NCI-H748 (cell line): ENCODE results near the gene TRAT1.
"Not testable (repeated sequence)": the region's sequence is repeated elsewhere in the genome, so short reads cannot be mapped to it uniquely, and the experiment has no call there.

Experiments
- DNase-seq: peaks from one replicate; lab custom pipeline; 2025; ENCODE audit not compliant: unreplicated experiment; lab: John Stamatoyannopoulos, UW

Gene TRAT1, protein sequence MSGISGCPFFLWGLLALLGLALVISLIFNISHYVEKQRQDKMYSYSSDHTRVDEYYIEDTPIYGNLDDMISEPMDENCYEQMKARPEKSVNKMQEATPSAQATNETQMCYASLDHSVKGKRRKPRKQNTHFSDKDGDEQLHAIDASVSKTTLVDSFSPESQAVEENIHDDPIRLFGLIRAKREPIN

DNA sequence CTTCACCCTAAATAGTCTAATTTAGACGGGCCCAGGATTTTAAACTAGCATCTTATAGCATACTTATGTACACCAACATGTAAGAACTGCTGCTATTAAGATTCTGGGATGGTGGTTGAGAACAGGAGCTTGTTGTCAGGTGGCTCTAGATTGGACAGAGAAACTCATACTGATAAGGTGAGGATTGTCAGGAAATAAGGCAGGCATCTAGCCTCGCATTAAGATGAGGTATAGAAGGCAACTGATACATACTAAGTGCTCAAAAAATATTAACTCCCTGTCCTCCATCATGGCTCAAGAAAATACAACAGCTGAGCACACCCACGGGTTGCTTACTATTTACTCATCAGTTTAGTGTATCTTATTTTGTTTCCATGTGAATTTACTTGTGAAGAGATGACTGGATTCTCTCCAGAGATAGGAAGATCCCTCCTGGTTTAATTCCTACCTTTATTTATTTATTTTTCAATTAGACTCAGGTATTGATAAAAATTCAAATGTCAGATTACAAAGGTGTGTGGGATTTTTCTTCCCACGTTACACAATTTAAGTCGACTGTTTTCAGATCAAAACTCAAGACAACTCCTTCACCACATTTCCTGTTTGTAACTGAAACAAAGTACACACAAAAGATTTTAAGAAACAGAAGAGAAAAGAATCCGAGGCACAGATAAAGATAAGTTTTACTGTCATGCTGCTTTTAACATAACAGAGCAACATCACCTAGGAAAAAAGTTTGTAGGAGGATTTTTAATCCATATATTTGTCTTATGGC lies at the start of gene TRAT1:
TSS of gene TRAT1 (plus strand) at position 664 of the 775 bp plus-strand sequence. CDS start 142 bp downstream, outside the sequence.
- no peak for DNase-seq

DNA sequence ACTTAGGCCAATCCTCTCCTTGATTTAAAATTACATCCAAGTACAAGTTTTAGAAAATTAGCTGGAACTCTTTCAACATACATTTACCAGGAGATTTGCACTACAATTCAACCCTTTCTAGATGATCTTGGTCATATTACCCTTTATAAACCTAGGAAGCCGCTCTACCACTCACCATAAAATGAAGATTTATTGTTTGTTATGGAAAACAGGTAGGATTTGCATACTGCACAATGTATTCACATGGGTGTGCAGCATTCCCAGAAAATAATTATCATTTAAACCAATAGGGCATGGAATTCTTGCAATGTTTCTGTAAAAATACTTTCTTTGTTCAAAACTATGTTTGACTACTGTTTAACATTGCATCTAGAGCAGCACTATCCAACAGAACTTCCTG lies 46.9 kb upstream of the TRAT1 start:
- DNase-seq, result no peak

DNA sequence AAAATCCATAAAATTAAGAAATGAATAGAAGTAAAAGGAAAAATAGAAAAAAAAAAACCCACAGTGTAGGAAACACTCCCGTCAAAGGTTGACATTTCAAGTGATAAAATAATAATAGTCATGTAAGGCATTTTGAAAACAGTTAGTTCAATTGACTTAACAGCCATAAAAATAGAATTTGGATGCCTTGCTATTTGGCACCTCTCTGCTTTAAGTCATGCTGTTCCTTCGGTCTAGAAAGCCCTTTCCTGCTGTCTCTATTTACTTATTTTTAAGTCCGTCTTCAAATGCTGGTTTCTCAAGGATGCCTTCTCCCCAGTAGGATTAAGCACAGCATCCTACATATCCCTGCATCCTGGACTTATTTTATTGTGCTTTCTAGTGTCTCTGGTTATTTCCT lies 43.1 kb upstream of the TRAT1 start:
- DNase-seq, result no peak

DNA sequence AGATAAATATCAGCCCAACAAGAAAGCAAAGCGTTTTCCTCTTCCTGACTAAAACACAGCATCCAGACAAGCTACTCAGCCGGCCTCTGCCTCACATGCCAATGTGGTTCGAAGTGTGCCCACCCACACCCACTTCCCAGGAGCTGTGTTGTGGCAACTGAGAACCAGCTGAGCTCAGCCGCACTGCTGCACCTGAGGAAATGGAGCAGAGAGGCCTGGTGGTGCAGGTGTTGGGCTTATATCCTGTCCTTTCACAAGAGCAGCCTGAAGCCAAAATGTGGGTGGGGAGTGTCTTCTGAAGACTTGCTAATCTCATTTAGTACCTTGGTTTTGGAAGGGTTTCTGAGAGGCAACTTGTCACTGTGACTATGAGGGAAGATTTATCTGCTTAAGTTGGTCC lies 42.4 kb upstream of the TRAT1 start:
- no peak for DNase-seq

DNA sequence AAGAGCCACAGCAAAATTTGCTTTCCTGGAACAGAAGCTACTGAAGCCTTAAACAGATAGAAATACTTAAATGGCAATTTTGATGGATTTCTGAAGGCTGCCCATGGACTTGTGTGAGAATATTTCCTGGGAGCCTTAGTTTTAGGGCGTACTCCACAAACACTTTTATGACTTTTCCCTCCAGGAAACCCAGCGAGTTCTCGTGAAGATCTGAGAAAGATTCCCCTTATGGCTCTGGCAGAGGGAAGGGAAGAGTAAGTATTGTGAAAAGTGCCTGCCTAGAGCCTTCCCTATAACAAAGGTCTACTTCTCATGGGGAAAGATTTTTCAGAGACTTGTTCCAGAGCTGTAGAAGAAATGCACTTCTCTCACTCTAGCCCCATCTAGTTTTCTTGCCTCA lies 31.1 kb upstream of the TRAT1 start:
- no peak for DNase-seq

DNA sequence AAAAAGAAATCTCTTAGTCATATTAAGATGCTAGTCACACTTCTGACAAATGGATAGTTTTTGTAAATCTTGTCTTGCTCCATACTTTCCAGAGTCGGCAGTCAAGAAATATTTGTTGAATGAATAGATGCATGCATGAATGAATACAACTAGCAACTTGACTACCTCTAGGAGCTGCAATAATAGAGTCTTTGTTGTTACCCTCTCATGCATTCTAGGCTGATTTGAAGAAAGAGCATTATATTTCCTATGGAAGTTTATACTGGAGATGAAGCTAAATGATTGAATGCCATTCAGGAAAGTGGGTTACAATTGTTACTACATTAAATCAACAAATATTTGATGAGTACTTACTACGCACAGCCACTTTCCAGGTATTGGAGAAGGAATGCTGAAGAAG lies 18.1 kb upstream of the TRAT1 start:
- DNase-seq, result no peak

DNA sequence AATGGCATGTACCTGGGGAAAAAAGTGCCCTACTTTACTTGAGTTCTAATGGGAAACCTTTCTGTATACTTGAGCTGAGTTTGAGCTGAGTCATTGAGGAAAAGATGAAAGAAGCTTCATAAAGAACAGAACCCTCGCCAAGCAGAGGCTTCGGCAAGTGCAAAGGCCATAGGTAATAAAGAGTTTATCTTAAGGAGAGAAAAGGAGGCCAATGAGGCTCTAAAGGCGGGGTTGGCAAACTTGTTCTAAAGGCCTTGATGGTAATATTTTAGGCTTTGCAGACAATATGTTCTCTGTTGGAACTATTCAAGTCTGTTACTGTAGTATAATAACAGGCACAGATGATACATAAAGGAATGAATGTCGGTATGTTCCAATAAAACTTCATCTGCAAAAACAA lies 17.6 kb upstream of the TRAT1 start:
- no peak for DNase-seq

DNA sequence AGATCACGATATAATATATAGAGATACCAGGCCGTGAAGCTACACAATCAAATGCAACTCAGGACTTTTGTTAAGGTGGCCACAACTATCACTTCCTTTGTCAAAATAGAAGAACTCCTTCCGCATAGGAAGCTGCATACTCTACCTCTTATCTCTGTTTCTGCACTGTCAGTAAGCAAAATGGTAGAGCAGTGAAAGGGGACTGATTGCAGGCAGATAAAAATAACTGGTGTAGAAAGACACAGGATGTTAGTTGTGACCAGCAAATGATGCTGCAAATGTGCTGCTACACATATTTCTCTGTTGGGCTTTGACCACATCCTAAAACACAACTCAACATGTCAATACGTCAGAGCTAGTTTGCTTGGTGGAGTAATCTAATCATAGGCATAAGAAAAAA lies 16.3 kb upstream of the TRAT1 start:
- no peak for DNase-seq

DNA sequence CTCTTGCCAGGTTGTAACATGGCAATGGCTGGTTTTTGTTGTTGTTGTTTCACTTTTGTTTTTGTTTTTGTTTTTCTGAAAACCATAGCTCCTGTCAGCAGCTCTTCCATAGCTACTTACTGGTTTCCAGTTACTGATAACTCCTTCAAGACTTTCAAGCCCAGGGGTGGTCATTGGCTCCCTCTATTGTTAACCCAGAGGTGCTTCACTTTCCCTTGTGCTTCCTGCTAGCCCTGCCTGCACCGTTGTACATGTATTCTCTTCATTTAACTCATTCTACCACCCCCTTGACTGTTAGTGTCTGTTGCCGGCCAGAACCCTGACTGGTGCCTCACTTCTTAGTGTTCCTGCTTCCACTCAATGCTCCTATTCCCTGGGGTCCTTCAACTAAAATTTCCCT lies 4.2 kb upstream of the TRAT1 start:
- DNase-seq, result peak; percentile 48

DNA sequence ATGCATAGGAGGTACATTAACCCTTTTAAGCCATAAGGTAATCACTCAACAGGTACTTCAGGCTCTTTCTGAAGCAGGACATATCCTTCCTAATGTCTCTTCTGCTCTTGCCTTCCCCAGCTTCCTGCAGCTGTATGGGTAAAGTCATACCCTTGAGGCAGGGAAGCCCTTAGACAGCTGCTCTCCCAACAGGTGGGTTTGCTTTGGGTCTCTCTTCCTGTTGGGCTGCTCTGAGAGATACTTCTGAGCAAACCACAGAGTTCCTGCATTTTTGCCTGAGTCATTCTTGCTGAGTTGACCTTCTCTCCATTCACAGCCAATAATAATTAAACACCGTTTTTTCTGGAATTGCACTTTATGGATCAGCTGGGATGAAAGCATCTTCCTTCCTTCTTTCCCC lies 2.0 kb upstream of the TRAT1 start:
- peak; percentile 17 for DNase-seq

DNA sequence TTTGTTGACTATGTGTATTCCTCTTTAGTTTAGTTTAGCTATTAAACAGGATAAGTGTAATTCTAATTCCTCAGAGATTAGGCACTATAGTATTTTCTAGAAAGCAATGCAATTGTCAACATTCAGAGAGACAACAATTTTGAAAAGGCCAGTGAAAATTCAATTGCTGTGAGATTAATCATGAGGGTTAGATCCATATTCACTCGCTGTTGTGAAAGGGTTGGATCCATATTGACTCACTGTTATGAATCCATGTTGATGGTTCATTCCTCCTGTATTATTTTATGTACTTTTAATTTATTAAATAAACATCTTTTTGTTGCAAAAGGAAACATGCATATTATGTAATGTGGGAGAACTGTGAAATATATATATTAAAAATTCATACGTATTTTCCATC lies 641 bp downstream of the TRAT1 start:
- DNase-seq, result peak; percentile 20

DNA sequence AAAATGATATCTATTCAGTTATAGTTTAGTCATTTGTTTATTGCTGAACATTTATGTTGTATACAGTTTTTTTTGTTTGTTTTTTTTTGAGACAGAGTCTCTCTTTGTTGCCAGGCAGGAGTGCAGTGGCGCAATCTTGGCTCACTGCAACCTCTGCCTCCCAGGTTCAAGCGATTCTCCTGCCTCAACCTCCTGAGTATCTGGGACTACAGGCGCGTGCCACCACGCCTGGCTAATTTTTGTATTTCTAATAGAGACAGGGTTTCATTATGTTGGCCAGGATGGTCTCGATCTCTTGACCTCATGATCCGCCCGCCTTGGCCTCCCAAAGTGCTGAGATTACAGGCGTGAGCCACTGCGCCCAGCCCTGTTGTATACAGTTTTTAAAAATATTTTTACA lies 1.2 kb downstream of the TRAT1 start:
- DNase-seq, result not testable (repeated sequence)

DNA sequence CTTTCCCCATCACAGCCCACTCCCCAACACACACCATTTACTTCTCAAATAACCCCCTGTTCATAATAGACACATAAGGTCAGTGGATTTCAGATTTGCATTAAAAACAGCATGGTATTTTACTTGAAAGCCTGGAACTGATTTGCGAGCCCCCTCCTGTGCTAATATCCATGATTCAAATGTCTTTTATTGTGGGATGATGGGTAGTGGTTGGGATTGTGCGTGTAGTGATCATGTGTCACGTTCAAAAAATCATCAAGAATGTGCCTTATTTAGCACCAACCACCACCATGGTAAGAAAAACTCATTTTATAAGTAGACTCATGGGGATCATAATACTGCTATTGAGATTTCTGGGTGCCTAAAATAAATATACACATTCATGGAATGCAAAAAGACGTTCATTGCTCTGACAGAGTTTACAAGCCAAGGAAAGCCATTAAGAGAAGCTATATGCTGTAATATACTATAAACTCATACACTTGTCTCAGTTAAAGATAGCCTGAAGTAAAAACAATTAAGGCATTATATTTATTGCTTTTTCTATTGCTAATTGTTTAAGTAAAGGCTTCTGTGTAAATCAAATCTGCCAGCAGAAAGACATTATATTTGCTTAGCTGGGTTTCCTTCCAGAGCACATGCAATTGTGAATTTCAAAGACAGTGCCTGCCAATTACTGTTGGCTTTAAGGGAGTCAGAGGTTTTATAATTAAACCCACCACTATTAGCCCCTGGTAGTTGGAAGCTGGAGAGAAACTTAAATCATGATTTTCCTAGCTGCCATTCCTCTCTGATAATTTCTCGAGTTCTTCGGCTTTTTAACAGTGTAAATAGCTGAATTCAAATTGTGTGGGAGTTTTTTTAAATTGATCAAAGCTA lies 4.0 kb downstream of the TRAT1 start:
- DNase-seq, result peak; percentile 35

DNA sequence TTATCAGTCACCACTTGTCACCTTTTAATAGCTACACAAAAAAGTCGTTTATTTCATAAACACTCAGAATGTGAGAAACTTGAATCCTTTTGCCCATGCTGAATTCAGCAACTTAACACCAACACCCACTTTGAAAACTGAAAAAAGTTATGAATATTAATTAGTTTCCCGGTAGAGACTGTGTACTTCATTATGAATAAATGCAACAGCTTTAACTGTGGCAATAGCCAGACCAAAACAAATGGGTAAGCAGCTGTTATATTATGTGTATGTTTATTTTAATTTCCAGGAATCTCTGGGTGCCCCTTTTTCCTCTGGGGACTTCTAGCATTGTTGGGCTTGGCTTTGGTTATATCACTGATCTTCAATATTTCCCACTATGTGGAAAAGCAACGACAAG lies 7.8 kb downstream of the TRAT1 start:
- no peak for DNase-seq

DNA sequence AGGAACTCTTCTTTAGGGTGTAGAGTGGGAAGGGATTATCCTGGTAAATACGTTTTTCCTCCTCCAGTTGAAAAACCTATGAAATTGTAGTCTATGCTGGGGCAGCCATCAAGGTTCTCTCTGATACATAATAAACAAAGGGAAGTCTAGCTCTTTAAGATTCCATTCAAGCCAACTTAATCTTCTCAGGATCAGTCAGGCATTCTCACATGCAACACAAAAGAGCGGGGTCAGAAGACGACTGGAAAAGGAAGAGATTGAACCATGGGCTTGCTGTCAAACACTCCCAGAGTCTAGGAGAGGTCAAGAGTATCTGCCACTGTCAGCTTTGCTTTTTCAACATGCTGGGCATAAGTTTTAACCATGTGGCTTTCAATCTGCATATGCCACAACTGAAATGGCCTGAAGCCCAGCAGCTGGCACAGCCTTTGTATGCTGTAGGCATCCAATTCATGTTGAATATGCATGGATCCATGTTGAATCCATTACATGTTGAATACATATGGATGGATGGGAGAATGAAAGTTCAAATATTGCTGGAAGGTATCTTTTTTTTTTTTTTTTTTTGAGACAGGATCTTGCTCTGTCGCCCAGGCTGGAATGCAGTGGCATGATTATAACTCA lies 8.5 kb downstream of the TRAT1 start:
- DNase-seq, result no peak

DNA sequence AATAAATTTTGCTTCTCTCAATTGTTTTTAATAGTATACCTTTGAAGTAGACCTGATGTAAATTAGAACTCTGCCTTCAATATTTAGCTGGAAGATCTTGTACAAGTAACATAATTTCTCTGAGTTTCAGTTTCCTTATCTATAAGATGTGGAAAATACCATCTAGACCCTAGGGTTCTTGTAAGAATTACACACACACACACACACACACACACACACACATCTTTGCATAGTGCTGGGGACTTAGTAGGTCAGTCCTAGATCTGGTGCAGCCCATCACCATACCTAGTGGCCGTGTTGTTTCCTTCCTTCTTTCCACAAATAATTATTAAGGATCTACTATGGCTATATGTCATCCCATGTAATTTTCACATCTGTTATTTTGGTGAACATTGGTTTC lies 11.0 kb downstream of the TRAT1 start:
- DNase-seq, result no peak

DNA sequence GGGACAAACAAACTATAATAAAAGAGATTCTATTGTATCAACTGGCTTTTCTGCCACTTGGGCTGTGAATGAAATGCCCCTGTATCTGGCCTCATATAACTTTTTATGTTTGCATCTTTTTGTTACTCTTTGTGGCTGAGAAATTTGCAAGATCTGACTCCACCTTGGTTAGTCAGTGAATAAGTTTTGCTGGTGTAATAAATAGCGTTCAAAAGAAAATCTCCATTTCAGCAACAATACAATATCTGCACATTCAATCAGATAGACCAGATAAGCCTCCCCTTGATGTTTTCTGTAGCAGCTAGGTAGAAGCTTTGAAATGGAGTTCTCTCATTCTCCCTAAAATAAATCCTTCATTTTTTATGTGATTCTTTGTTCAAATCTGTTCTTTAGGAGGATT lies 12.0 kb downstream of the TRAT1 start:
- DNase-seq, result no peak

DNA sequence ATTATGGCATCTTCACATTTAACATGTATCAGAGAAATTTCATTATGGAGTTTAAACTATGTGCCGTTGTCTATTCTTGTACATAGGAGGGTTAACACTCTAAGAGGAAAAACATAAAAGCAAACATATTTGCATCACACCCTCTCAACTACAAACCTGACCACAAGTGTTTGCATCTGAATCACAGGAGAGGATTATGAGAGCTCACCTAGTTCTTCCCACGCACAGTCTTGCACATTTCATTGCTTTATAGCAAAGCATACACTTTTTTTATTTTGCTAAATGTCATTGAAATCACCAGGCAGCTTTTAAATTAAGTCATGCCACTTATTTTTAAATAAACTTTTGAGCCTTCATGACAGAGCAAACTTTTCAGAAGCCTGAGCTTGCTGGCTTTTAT lies 12.5 kb downstream of the TRAT1 start:
- DNase-seq, result no peak

DNA sequence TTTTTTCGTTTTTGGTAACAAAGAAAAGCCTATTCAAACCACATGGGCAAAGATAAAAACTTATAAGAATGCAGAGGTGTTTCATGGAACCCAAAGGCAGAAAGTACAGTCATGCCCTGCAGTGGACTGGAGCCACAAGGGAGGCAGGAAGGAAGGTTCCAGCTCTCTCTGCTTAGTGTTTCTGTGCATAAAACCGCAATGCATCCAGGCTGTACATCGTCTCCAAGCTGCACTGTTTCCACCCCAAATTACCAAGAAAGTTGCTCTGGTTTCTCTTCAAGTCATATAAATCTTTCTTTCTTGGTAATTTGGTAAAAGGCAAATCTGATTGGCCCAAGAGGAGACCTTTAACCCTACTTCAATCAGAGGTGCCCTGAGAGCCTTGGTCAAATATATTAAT lies 15.8 kb downstream of the TRAT1 start:
- no peak for DNase-seq

DNA sequence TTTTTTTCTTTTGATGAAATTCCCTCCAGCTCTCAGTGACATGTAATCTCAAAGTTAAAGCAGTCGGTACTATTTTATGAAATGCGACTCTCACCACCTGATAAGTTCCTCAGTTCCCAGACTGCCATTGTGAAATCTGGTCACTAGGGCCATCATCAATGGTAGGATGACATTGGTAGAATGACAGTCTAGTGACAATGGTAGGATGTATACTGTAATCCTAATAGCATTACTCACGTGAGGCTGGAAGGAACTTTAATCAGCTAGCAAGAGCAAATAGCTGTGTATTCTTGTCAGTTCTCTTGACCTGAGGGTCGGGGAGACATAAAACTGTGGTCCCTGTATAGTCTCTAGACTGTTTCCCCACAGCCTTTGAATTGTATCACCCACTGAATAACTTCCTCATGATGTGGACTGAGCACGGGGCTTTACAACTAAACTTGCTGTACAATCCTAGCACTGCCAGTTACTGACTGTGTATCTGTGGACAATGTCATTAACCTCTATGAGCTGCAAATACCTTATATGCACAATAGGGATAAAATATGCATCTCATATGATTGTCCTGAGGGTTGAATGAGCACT lies 23.2 kb downstream of the TRAT1 start:
- DNase-seq, result no peak

DNA sequence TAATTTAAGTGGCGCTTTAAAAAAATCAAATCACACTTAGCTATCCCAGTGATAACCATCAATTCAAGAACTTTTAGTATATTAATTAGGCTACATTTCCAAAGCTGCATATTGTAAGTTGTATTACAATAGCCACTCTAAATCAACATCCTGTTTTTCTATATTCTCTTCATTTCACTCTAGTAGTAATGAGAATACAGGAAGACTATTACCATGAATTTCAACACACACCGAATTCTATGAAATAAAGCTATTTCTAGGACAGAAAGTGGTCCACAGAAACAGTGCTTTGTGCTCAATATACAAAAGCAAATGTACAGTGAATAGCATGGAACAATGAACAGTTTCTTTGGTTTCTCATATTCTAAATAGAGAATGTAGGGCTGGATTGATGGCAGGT lies 24.6 kb downstream of the TRAT1 start:
- peak; percentile 4 for DNase-seq
